ENCODE data around the gene COL28A1.

- no peak for TF ChIP-seq CTCF (IDR thresholded peaks at IDR 0.05)
- TF ChIP-seq POLR2A (IDR thresholded peaks at IDR 0.05), result no peak
- TF ChIP-seq EP300 (IDR thresholded peaks at IDR 0.05; ENCODE audit: low read depth), result no peak
- TF ChIP-seq POLR2AphosphoS5 (IDR thresholded peaks at IDR 0.05), result no peak
These were observed 15.0 kb upstream of the COL28A1 start for GRCh38 chr7:7550663-7551062.
